NCI-H345 (cell line): ENCODE data around the gene DYNLRB2.

Source experiments
- DNase-seq: peaks from one replicate; lab custom pipeline; 2025; lab: John Stamatoyannopoulos, UW

The DYNLRB2 gene

GRCh38 chr16:80552277-80552676 lies 11.5 kb downstream of the DYNLRB2 start:
- no peak for DNase-seq

DNA sequence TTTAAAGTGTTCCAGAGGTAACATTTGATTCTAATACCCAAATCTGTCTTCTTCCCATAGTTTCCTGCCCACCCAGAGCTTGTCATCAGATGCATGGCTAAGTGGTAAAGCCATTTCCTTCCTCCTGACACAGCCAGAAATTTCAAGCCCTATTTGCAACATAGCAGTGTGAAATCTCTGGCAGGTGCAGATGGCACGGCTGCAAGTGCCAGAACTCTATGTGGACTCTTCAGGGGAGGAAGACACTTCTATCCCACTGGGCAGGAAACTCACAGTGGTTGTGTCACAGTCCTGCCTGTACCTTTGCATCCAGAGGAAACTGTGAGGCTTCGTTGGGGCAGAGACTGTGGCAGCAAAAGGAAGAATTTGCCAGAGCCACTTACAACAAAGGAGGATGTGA lies 13.2 kb downstream of the DYNLRB2 start:
- DNase-seq, result no peak

- DNase-seq, result no peak
These were observed 15.7 kb downstream of the DYNLRB2 start for GRCh38 chr16:80556481-80556880.

GRCh38 chr16:80557037-80557436 lies 16.2 kb downstream of the DYNLRB2 start:
- DNase-seq, result peak; percentile 31

DNA sequence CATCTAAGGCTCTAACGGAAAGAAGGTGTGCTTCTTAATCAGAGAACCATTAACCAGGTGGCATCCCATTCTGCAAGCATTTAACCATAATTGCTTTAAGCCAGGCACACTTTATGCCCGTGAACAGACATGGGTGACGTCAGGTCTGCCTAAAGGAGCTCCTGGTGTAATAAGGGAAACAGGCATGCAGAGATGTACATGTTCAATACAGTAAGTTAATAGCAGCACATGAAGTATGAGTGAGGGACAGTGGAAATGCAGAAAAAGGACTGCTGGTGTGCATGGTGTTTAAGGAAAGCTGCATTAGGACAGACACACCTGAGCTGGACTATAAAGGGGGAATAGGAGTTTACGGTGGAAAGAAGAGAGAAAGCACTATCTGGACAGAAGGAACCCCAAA lies 18.6 kb downstream of the DYNLRB2 start:
- no peak for DNase-seq

GRCh38 chr16:80563066-80563465 lies 22.3 kb downstream of the DYNLRB2 start:
- DNase-seq, result no peak

GRCh38 chr16:80564394-80564793 lies 23.6 kb downstream of the DYNLRB2 start:
- no peak for DNase-seq

DNA sequence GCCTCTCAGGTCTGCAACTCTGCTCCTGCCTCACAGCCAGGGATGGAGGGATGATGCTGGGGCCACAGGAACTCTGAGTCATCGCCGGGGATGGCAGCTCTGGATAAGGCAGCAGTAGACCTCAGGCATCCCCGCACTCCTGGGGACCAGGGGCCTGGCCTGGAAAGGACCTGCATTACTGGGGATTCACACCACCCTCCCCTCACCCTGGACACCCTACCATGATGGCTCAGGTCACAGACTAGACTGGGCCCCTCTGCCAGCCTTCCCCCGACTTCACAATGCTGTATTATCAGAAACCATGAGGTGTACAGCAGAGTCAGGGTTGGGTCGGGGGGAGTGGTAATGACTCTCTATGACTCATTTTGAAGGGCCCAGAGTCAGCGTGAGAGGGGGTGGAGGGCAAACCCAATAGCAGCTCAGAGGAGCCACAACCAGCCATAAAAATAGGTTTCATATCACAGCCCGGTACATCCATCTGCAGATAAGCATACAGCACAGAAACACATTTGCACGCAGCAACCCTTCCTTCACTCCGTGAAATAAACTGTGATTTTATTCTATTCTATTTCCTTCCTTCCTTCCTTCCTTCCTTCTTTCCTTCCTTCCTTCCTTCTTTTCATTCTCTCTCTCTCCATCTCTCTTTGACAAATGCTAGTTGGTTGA lies 28.8 kb downstream of the DYNLRB2 start:
- no peak for DNase-seq

DNA sequence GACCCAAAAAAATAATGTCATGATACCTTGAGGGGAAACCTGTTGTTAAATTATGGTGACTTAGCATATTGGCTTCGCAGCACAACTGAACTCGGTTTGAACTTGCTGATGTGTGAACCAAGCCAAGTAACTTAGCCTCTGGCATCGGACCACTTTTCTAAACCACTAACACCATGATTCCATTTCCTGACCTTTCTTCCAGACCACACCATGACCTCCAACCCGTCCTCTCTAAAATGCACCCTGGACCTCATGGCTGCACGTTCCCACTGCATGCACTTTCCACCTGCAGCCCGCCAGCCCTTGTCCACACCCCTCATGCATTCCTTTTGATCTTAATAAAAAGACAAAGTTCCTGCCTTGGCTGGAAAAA lies 29.3 kb downstream of the DYNLRB2 start:
- no peak for DNase-seq

DNA sequence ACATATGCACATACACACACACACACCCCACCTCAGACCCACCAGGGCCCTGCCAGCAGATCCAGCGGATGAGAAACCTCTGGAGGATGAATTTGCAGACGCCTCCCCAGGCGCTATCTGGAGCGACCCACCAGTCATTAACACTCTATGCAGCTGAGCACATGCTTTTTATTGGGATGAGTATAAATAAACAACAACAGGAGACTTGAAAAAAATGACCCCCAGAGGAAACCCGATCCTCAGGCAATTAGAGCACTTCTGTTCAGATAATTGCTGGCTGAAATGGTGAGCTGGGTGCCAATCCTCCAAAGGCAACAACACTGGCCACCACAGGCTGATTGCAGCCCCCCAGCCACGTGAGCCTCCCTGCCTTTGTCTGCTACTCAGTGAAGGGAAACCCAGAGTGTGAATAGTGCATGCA lies 32.9 kb downstream of the DYNLRB2 start:
- DNase-seq, result peak; percentile 16

GRCh38 chr16:80576343-80576912 lies 35.6 kb downstream of the DYNLRB2 start:
- no peak for DNase-seq

DNA sequence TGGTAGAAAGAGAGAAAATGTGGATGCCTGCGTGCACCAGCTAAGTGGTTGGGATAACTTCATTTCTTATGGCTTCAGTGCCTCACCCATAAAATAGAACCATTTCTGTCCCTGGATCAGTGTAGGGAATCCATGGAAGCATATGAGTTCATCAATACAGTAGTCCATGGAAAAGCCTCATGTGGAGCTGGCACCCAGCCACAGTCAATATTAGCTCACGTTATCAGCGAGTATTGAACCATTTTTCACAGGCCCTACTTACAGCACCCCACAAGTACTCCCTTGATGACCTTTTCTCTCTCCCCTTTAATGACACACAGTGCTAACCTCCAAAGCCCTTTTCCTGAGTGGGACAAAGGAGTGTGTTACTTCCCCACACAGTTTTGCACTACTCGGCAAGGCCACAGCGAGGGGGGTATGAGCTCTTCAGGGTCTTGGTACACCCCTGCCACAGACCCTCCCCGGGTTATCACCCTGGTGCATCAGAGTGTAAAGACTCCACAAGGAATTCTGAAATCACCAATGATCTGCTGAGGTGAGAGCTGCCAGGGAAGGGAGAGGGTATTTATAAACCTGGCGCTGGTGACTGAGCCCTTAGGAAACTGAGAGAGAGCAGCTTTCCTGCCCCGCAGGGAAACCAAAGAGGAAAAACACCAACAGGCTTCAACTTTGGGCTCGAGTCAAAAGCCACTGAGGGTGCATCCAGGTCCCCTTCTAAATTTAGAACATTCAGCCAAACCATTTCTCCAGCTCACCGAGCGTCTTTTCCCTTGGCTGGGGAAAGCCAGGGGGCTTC lies 36.9 kb downstream of the DYNLRB2 start:
- peak; percentile 62 for DNase-seq

GRCh38 chr16:80580109-80580832 lies 39.5 kb downstream of the DYNLRB2 start:
- no peak for DNase-seq

DNA sequence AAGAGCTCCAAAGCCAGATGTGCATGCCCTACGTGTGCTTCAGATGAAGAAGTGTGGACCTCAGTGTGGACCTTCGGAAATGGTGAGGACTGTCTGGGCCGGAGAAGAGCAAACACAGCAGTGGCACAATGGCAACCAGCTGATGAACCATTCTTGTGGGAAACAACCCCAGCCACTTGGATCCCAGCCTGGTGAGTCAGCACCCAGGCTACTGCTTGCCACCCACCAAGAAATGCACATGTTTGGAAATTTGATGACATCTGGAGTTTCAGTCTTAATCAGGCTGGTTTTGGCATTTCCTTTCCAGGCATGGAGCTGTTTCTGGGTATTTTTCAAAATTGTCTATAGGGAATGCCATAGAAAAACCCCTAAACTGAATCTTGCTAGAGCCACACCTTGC lies 42.7 kb downstream of the DYNLRB2 start:
- no peak for DNase-seq

DNA sequence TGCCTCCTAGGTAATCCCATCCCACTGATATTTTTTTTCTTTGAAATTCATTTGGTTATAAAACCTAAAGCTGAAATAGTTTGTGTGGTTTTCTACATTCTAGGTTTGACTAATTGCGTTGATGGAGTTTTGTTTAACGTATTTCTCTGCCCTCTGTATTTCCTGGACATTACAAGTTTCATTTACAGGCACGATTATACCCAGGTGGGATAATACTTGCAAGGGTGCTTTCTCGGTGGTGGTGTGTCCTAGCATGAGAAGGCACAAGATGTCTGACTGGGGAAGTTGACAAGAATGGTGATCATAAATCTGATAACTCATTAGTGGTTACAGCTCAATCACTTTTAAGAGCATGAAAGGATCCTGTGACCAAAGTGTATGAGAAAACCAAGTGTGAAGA lies 45.0 kb downstream of the DYNLRB2 start:
- no peak for DNase-seq

DNA sequence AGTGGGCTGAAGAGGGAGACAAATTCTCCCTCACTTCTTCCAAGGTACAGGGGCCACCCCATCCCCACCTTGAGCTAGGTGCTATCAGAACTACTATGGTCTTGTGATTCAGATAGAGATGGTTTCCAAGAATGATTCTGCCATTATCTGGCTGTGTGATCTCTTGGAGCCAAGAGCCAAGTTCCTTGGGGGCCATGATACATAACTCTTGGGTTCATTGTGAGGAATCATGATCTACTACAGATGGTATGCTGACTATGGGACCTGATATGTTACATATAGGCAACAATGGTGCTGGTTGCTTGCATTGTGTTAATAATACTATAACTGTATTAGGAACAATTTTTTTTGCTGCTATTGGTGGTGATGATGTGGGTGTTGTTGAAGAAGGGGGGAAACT lies 45.7 kb downstream of the DYNLRB2 start:
- DNase-seq, result no peak

DNA sequence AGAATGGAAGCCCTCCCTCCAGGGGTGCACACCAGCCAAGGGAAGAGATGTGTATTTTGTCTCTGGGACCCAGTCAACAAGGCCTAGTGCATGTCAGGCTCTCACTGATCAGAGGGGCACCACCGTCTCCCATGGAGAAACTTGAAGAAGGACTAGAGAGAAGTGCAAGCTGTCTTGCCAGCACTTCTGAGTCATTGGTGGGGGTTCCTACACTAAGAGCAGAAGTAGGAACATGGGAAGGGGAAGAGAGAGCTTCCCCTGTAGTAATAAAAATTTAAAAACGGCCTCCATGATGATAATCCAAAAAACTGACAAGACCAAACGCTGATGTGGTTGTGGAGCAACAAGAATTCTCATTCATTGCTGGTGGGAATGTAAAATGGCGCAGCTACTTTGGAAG lies 46.3 kb downstream of the DYNLRB2 start:
- no peak for DNase-seq

DNA sequence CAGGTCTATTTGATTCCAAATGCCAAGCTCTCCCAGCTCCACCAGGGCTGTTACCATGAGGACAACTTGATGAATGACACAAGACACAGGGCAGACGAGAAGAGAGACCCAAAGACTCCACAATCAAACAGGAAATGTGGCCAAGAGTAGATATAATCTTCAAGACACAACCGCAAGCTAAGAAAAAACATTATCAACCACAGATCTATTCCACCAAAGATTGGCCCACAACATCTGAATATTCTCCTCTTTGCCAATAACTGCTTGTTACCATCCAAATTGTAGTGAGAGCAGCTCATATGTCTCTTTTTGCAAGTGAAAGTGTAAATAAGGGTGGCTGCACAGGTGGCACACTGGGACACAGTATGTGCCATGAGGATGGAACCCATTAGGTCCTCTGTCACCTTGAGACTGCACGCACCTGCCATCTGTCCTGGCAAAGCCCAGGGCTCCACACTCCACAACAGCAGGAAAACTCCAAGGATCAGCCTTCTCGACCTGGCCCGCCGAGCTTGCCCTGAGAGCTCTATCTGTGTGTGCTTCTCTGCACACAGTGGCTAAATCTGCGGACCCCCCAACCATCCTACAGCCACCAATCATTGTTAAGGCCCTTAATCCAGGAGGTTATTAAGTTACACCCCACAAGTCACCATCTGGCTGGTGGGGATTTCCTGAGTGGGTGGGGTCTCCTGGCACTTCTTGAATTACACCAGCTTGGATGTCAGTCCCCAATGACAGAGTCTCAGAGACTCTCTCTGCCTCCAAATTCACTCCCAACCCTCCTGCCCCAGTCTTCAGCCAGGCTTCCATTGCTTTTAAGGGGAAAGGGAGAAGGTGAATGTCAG lies 50.5 kb downstream of the DYNLRB2 start:
- DNase-seq, result no peak

GRCh38 chr16:80592273-80592672 lies 51.5 kb downstream of the DYNLRB2 start:
- no peak for DNase-seq

DNA sequence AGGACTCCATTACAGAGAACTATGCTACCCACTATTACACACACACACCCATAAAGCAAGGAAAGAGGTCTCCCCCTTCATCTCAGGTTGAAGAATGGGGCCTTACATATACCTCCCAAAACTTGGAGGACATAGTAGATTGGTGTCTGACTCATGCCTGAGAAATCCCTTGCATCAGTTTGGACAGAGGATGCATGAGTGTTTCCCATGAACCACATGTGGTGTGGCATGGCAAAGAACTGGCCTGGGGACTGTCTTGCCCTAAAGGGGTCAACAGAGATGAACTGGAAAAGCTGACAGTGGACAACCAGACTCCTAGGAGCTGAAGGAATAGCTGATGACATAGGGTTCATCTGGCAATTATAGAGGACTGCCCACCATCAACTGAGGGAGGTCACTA lies 54.0 kb downstream of the DYNLRB2 start:
- no peak for DNase-seq

DNA sequence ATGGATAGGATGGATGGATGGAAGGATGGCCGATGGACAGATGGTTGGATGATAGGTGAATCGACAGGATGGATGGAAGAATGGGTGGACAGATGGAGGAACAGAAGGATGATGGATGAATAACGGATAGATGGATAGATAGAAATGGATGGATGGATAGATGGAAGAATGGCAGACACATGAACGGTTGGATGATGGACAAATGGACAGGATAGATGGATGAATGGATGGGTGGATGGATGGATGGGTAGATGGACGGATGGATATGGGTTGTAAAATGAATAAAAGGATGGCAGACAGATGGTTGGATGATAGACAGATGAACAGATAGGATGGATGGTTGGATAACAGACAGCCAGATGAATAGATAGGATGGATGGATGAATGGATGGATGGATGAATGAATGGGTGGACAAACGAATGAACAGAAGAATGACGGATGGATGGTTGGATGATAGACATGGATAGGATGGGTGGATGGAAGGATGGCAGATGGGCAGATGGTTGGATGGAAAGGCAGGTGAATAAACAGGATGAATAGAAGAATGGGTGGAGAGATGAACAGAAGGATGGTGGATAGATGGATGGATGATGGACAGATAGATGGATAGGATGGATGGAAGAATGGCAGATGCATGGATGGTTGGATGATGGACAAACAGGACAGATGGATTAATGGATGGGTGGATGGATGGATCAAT lies 55.9 kb downstream of the DYNLRB2 start:
- no peak for DNase-seq
